ENCODE results near the gene ZNF490.

- no peak for TF ChIP-seq ZNF138 (tag by site-specific recombination; IDR thresholded peaks at IDR 0.05; ENCODE audit: borderline replicate concordance)
- no peak for TF ChIP-seq ZBTB20 (tag by site-specific recombination; IDR thresholded peaks at IDR 0.05)
- TF ChIP-seq, protein P1, sequence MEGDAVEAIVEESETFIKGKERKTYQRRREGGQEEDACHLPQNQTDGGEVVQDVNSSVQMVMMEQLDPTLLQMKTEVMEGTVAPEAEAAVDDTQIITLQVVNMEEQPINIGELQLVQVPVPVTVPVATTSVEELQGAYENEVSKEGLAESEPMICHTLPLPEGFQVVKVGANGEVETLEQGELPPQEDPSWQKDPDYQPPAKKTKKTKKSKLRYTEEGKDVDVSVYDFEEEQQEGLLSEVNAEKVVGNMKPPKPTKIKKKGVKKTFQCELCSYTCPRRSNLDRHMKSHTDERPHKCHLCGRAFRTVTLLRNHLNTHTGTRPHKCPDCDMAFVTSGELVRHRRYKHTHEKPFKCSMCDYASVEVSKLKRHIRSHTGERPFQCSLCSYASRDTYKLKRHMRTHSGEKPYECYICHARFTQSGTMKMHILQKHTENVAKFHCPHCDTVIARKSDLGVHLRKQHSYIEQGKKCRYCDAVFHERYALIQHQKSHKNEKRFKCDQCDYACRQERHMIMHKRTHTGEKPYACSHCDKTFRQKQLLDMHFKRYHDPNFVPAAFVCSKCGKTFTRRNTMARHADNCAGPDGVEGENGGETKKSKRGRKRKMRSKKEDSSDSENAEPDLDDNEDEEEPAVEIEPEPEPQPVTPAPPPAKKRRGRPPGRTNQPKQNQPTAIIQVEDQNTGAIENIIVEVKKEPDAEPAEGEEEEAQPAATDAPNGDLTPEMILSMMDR (tag by site-specific recombination; IDR thresholded peaks at IDR 0.05): no peak
- TF ChIP-seq ZNF747 (tag by site-specific recombination; IDR thresholded peaks at IDR 0.05): no peak
- TF ChIP-seq ZNF624 (tag by site-specific recombination; IDR thresholded peaks at IDR 0.05): no peak
- no peak for TF ChIP-seq GLIS1 (tag by site-specific recombination; IDR thresholded peaks at IDR 0.05)
- no peak for TF ChIP-seq ZNF530 (tag by site-specific recombination; IDR thresholded peaks at IDR 0.05; ENCODE audit: low read depth)
- no peak for TF ChIP-seq ZNF335 (tag by site-specific recombination; conservative IDR thresholded peaks at IDR 0.05)
- no peak for TF ChIP-seq ZNF777 (tag by site-specific recombination; IDR thresholded peaks at IDR 0.05; ENCODE audit: borderline replicate concordance)
- no peak for TF ChIP-seq ZNF555 (tag by site-specific recombination; conservative IDR thresholded peaks at IDR 0.05)
- no peak for TF ChIP-seq ZNF518A (tag by site-specific recombination; conservative IDR thresholded peaks at IDR 0.05; ENCODE audit: low read depth)
- TF ChIP-seq ZNF114 (tag by site-specific recombination; IDR thresholded peaks at IDR 0.05): no peak
Observed at GRCh38 chr19:12546903-12547302, 63.7 kb downstream of the ZNF490 start.
